Forelimb muscle (tissue), 1 donor: ENCODE results near the gene PMVK. TPM values are rescaled to one million over a fixed set of nuclear protein-coding genes. Genes with fewer than 3 reads are reported as not detected.
"Not testable (repeated sequence)": the region's sequence is repeated elsewhere in the genome, so short reads cannot be mapped to it uniquely, and the experiment has no call there.

ENCODE experiments used
- DNase-seq: peaks from one replicate; pipeline ENCODE4 v3.0.0-alpha.2; 2013; ENCODE audit warnings: low read depth
- polyA plus RNA-seq: library from polyadenylated mRNA; unstranded; fragments of 120-200 nt; gene quantifications from one replicate; pipeline ENCODE4 v1.2.1, GENCODE V29; 2013; ENCODE audit not compliant: insufficient read length

Gene PMVK
- polyA plus RNA-seq, 1 donor = 26.8 TPM

DNA sequence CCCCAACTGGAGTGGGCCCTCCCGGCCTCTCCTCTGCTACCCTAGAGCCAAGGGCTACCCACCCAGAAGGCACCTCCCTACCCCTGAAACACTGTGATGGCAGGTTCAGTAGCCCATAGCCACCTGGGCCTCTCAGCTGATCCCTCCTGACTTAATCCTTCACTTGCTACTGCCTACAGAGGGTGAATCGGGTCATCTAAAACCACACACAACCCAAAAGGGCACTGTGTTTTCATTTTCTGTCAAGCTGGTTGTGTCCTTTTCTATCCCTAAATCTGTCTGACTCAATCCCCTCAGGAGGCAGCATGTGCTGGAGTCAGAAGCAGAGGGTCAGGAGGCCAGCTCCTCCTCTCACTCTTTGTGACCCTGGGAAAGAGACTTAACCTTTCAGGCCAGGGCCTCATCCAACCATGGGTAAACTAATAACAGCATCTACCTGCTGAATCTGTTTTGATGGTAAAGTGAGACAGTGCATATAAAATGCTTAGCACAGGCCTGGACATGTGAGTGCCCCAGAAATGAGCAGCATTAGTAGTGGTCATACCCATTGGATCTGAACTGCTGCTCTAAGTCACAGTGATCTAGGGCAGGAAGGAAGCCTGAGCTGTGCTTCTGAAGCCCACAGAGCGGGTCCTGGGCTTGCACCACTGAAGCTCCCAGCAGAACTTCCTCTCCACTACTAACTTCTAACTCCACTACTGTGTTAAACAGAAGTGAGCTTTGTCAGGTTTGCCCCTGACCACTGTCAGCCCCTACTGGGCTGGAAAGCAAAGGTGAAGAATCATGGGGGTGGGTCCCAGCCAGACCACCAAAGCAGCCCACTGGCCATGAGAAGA lies 11.0 kb downstream of the PMVK start:
- DNase-seq = no peak

- no peak for DNase-seq
These were observed 12.8 kb downstream of the PMVK start for GRCh38 chr1:154923695-154924094.

GRCh38 chr1:154913273-154913672 lies 23.2 kb downstream of the PMVK start:
- DNase-seq = no peak

DNA sequence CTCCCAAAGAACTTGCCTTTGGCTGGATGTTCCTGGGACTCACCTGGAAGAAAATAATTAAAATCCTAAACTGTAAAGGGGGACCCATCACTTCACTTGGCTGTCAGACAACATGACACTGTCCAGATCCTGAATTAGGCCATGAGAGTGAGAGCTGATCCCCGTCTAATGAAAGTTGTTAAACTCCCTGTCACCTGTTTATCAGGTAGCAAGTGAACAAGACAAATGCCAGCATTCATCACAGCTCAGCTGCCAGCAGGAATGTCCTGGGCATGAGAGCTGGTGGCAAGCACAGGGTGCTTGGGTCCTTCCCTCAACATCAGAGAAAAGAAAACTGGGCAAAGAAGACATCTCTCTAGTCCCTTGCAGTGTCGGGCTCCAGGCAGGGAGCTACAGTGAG lies 23.8 kb downstream of the PMVK start:
- DNase-seq = no peak

GRCh38 chr1:154911691-154912550 lies 24.6 kb downstream of the PMVK start:
- no peak for DNase-seq

- no peak for DNase-seq
These were observed 25.7 kb downstream of the PMVK start for GRCh38 chr1:154910851-154911250.

DNA sequence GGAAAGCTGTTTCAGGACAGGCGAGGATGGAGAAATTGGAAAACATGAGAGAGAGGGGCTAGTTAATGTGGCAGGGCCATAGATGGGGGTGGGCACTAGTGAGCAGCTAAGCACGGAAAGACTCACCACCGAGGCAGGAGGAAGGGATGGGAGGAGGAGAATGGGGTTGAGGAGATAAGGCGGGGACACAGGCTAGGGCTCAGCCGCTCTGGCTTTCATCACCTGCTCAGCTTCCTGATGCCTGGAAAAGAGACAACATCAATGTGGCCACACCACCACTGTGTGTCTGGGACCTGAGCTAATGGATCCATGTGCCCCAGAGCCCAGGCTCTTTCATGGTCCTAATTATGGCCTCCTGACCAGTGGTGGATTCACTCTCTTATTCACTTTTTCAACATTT lies 27.6 kb downstream of the PMVK start:
- no peak for DNase-seq

GRCh38 chr1:154908129-154908528 lies 28.4 kb downstream of the PMVK start:
- not testable (repeated sequence) for DNase-seq

DNA sequence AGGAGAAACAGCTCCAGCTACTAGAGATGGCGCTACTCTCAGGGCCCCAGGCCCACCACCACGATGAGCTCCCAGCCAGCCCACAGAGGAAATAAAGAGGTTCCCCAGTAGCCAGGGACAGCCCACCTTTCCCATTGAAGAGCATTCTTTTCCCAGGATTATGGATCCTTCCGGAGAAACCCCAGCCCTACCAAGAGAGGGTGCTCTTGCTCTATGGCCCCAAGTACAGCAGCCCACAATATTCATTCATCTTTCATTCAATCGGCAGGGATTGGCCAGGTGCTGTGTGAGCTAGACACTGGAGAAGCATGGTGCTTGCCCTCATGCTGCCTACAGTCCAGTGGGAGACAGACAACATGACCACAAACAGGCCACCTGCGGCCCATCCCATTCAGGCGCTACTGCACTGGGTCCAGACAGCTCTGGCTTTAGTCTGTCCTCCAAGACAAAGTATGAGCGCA lies 29.9 kb downstream of the PMVK start:
- no peak for DNase-seq

DNA sequence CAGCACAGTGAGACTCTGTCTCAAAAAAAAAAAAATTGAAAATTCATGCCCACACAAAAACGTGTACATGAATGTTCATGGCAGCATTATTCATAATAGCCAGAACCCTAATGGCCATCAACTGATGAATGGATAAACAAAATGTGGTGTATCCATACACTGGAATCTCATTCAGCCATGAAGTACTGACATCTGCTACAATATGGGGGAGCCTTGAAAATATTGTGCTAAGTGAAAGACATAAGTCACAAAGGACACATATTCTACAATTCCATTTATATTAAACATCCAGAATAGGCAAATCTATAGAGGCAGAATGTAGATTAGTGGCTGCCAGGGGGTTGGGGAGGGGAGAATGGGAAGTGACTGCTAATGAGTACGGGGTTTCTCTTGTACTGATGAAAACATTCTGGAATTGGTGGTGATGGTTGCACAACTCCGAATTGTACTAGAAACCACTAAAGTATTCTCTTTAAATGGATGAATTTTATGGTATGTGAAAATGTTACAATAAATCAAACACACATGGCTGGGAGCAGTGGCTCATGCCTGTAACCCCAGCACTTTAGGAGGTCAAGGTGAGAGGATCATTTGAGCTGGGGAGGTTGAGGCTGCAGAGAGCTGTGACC lies 33.5 kb downstream of the PMVK start:
- no peak for DNase-seq

DNA sequence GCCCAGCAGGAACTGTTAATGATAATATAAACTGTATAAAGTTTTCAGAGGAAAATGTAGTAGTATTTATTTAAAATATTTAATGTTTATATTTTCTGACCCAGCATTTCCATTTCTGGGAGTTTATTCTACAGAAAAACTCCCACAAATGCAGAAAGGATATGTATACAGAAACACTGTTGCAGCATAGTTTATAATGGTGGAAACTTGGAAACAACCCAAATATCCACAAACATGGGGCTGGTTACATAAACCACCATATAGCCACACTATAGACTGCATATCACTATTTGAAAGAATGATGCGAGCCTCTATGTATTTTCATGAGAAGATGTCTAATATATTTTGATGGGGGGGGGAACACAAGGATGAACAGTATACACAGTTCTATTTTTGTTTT lies 34.9 kb downstream of the PMVK start:
- no peak for DNase-seq

DNA sequence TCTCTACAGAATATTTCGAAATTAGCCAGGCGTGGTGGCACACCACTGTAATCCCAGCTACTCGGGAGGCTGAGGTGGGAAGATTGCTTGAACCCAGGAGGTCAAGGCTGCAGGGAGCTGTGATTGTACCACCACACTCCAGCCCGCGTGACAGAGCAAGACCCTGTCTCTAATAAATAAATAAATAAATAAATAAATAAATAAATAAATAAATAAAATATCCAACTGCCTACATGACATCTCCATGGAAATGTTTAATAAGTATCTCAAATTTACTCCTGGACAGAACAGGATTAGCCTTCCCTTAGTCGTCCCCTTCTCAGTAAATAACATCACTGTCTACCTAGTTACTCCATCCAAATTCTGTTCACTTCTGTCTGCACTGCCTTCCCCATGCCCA lies 37.5 kb downstream of the PMVK start:
- no peak for DNase-seq

DNA sequence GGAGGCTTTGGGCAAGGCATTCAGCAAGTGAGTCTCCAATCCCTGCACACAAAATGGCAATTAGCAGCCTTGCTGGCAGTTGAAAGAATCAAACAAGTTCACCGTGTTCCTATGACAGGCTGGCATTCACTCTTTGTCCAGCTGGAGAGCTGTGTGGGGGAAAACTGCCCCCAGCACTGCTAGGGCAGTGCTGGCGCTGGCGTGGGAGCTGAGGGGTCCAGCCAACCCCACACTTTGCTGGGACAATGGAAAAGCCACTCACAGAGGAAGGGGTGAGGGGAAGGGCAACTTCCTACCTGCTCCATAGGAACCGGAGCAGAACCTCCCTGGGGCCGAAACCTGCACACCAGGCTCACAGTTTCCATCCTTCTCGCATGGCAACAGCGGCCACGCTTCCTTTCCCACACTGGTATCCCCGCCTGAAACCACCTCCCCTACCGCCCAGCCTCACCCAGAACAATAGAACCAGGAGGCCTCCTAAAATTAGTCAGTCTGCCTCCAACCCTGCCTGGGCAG lies 39.7 kb downstream of the PMVK start:
- no peak for DNase-seq

DNA sequence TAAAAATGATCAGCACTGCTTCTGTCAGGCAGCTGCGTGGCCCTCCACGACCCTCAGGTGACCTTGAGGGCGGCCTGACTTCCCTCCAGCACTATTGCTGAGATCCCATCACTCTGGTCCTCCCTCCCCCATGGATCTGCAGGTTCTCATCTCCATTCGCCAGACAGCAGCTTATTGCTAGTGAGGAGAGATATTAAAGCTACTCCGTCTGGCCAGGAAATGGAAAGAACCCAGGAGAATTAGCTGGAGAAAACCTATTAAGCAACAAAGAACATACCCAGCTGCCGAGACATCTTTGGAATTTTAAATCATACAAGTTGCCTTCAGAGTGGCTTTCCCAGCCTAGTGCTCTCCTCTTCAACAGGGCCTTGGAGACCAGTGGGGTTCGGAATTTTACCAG lies 40.7 kb downstream of the PMVK start:
- DNase-seq = no peak

DNA sequence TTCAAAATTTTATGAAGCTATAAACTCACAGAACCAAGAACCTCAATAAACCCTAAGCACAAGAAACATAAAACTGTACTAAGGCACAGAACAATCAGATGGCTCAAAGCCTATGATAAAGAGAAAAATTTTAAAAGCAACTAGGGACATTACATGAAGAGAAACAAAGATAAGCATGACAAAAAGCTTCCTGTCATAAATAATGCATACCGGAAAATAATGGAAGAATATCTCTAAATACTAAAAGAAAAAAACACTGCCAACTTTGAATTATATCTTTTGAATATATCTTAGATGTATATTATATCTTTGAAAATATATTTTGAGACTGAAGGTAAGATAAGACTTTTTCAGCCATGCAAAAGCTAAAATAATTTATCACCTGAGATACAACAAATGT lies 45.1 kb downstream of the PMVK start:
- no peak for DNase-seq

DNA sequence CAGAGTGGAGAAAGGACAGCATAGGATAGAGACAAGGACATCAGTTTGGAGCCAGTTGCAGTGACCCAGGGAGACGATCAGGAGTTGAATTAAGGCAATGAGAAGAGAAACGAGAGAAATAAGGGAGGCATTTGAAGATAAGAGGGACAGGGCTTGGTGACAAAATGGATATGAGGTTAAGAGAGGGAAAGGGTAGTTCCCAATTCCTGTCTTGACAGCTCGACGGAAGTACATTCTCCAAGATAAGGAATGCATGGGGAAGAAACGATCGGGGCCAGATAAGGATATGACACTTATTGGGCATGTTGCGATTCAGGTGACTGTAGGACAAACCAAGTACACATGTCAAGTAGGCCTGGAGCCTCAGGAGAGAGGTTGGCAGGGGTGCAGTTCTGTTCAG lies 47.8 kb downstream of the PMVK start:
- DNase-seq = no peak

DNA sequence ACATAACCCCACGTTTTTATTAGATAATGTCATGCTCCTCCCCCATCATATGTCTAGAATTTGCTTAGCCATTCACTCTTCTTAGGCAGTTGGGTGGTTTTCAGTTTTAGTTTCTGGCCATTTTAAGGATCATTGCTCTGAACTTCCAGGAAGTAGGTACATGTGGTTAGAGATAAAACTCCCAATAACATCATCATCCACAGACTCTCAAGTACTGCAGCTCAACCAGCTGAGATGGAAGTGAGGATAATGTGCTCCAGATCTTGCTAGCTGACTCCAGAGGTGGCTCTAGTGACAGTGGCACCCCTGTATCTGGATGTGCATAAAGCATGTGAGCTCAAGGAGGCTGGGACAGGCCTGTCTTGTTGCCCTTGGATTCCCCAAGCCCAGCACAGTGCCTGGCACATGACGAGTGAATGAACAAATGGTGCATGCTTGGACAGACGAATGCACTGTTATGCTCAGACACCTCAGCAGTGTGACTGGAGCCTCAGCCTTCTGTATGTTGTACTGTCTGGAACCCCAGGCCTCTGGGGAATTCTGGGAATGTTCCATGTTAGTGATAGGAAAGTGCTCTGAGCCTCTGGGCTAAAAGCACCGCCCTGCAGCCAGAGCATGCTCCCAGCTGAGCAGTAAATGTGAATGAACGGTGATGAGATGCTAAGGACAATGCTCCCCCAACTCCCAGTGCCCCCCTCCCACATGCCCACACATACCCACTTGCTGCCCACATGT lies 50.1 kb downstream of the PMVK start:
- no peak for DNase-seq

DNA sequence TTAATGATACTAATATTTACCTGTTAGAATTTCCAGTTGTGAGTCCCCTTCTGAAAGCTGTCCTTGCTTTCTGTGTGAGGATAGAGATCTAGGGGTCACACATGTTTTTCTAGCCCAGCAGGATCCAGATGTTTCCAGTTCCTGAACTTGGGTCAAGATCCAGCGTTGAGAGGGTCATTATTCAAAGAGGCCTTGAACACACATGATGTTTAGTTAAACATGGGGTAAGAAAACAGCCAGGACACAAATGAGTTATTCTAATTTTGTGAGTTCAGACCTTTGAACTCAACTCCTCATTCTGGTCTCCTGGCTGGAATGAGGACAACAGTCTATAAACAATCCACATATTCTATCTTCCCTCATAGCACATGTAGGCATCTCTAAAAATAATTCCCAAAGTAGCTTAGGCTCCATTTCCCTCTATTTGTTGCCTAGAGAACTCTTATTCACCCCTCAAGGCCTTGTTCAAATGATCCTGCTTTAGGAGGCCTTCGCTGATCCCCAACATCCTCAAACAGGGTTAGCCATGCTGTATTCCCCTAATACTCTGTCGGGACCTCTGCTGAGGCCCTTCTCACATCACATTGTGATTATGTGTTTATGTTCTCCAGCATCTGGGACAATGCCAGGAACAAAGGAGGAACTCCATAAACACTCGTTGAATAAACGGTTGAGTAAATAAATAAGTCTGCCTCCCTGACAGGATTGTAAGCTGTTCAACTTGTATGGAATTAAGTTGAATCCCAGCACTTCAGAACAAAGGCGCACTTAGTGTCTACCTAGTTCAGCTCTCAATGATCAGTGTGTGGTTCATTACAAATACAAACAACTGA lies 51.4 kb downstream of the PMVK start:
- DNase-seq = no peak

DNA sequence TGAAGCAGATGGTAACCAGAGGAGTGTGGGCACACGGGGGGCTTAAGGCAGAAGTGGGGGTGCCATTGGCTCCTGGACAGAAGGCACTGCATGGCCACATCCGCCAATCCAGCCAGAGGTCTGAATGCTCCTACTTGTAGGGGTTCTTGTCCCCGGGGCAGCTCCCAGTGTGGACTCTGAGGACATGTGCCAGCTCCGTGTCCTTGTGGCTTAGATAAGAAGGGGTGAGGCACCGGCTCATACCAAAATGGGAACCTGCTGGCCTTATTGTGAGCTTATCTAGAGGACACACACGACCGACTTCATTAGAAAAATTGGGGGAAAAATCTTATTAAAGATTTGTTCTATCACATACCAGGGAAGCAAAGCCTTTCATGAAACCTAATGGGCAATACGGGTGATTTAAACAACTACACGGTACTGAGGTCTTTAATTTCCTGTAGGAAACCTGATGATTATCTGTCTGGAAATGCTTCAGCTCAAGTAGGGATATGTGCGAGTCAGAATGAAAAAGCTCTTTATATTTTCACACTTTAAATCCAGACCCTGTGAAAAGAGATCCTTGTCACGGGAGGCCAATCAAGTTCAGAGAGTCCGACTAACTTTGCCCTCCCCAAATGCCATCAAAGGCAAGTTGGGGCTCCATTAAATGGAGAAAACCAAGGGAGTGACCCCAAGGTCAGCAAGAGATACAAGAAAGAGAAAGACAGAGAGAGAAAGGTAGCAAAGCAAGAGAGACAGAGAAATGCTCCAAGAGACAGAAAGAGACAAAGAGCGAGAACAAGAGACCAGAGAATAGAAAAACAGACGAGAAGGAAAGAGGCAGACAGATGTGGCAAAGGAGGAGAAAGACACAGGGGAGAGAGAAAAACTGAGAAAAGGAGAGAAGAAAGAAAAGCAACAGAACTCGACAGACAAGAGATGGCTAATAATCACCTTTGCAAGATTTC lies 52.3 kb downstream of the PMVK start:
- no peak for DNase-seq
